ENCODE data around the gene SYCP2L.

The SYCP2L gene

GRCh38 chr6:11008821-11009220 lies 122.0 kb downstream of the SYCP2L start:
- no peaks in the 10 kb centered on the region for H3K79me2 ChIP-seq (ENCODE audit: low read length)
- H3K4me2 ChIP-seq (ENCODE audit: low read depth, low read length): peak overlapping the region; percentile 38
- H3K27ac ChIP-seq (ENCODE audit: low read length): peak overlapping the region; percentile 53; the same call in 1 of the 2 replicates
- peaks cover 22% of the 10 kb centered on the region for H3K4me1 ChIP-seq (ENCODE audit: low read length)
- H3F3A ChIP-seq (ENCODE audit: insufficient read depth, low read length): 0 out of 2 replicates have a peak, but pooled peaks cover 9% of the 10 kb centered on the region
- H3K9me3 ChIP-seq (replicated peaks; ENCODE audit: insufficient read depth, low read length): no peaks in the 10 kb centered on the region
- H4K20me1 ChIP-seq (ENCODE audit: insufficient read depth, low read length): no peaks in the 10 kb centered on the region
- TF ChIP-seq EZH2phosphoT487 (IDR thresholded peaks at IDR 0.05; ENCODE audit: low read length) (no peak), EZH2 (optimal IDR thresholded peaks at IDR 0.05; ENCODE audit: low read depth, low read length) (no peak), CTCF (IDR thresholded peaks at IDR 0.05; ENCODE audit: low read length) (no peak)
- DNase-seq: no peak
- peak overlapping the region; percentile 25; the same call in 1 of the 2 replicates for H2AFZ ChIP-seq (ENCODE audit: low read length)
- H3K9ac ChIP-seq (ENCODE audit: low read length): no peak overlapping the region
- no peaks in the 10 kb centered on the region for H3K9me2 ChIP-seq (replicated peaks; ENCODE audit: insufficient read depth, low read length)
- H3K4me3 ChIP-seq (ENCODE audit: low read length): peak overlapping the region; percentile 30; the same call in 1 of the 2 replicates
- H3K36me3 ChIP-seq (replicated peaks; ENCODE audit: insufficient read depth, low read length): no peaks in the 10 kb centered on the region
- H3K27me3 ChIP-seq (replicated peaks; ENCODE audit: insufficient read depth, low read length): no peaks in the 10 kb centered on the region

- H3K4me1 ChIP-seq (ENCODE audit: low read length): peaks cover 22% of the 10 kb centered on the region
- H3K9me3 ChIP-seq (replicated peaks; ENCODE audit: insufficient read depth, low read length): no peaks in the 10 kb centered on the region
- H4K20me1 ChIP-seq (ENCODE audit: insufficient read depth, low read length): no peaks in the 10 kb centered on the region
- peak overlapping the region; percentile 25; the same call in 1 of the 2 replicates for H2AFZ ChIP-seq (ENCODE audit: low read length)
- 0 out of 2 replicates have a peak, but pooled peaks cover 9% of the 10 kb centered on the region for H3F3A ChIP-seq (ENCODE audit: insufficient read depth, low read length)
- H3K27ac ChIP-seq (ENCODE audit: low read length): peak overlapping the region; percentile 53; the same call in 1 of the 2 replicates
- no peaks in the 10 kb centered on the region for H3K9me2 ChIP-seq (replicated peaks; ENCODE audit: insufficient read depth, low read length)
- no peaks in the 10 kb centered on the region for H3K79me2 ChIP-seq (ENCODE audit: low read length)
- H3K9ac ChIP-seq (ENCODE audit: low read length): no peak overlapping the region
- H3K27me3 ChIP-seq (replicated peaks; ENCODE audit: insufficient read depth, low read length): no peaks in the 10 kb centered on the region
- peak; percentile 75 for DNase-seq
- peak overlapping the region; percentile 38 for H3K4me2 ChIP-seq (ENCODE audit: low read depth, low read length)
- no peak for TF ChIP-seq CTCF (IDR thresholded peaks at IDR 0.05; ENCODE audit: low read length)
- no peak for TF ChIP-seq EZH2phosphoT487 (IDR thresholded peaks at IDR 0.05; ENCODE audit: low read length)
- no peak for TF ChIP-seq EZH2 (optimal IDR thresholded peaks at IDR 0.05; ENCODE audit: low read depth, low read length)
- peak overlapping the region; percentile 30; the same call in 1 of the 2 replicates for H3K4me3 ChIP-seq (ENCODE audit: low read length)
- H3K36me3 ChIP-seq (replicated peaks; ENCODE audit: insufficient read depth, low read length): no peaks in the 10 kb centered on the region
These were observed 122.5 kb downstream of the SYCP2L start for GRCh38 chr6:11009353-11009752.

GRCh38 chr6:11011787-11012234 lies 125.0 kb downstream of the SYCP2L start:
- DNase-seq: no peak
- Histone ChIP-seq H3K4me2 (ENCODE audit: low read depth, low read length) (no peak overlapping the region), H3K9me3 (replicated peaks; ENCODE audit: insufficient read depth, low read length) (no peaks in the 10 kb centered on the region), H2AFZ (ENCODE audit: low read length) (no peak overlapping the region), H3K9me2 (replicated peaks; ENCODE audit: insufficient read depth, low read length) (no peaks in the 10 kb centered on the region), H3K36me3 (replicated peaks; ENCODE audit: insufficient read depth, low read length) (no peaks in the 10 kb centered on the region), H3K4me1 (ENCODE audit: low read length) (peaks cover 22% of the 10 kb centered on the region), H3K4me3 (ENCODE audit: low read length) (no peak overlapping the region), H3K79me2 (ENCODE audit: low read length) (no peaks in the 10 kb centered on the region), H3F3A (ENCODE audit: insufficient read depth, low read length) (0 out of 2 replicates have a peak, but pooled peaks cover 9% of the 10 kb centered on the region), H3K27me3 (replicated peaks; ENCODE audit: insufficient read depth, low read length) (no peaks in the 10 kb centered on the region), H3K27ac (ENCODE audit: low read length) (no peak overlapping the region), H4K20me1 (ENCODE audit: insufficient read depth, low read length) (no peaks in the 10 kb centered on the region), H3K9ac (ENCODE audit: low read length) (no peak overlapping the region)
- TF ChIP-seq CTCF (IDR thresholded peaks at IDR 0.05; ENCODE audit: low read length) (no peak), EZH2 (optimal IDR thresholded peaks at IDR 0.05; ENCODE audit: low read depth, low read length) (no peak), EZH2phosphoT487 (IDR thresholded peaks at IDR 0.05; ENCODE audit: low read length) (no peak)

Data from MM.1S (cell line).